RWPE2 (cell line): Measurements from ENCODE around the gene EZR.

Experiments used
- ATAC-seq: fragments of 200-7000 bp; cut with Tn5 transposase; 3 replicates; pipeline ENCODE4 v1.9.1; 2021; ENCODE audit warnings: low read depth
- DNase-seq: peaks from one replicate; pipeline ENCODE4 v3.0.0-alpha.2; 2020; ENCODE audit warnings: low spot score
- H3K27ac ChIP-seq: fragments of 450-650 bp; 2 replicates; pipeline ENCODE4 v1.5.1; 2017; ENCODE audit warnings: mild to moderate bottlenecking; ENCODE audit not compliant: poor library complexity, severe bottlenecking
- H3K27me3 ChIP-seq: fragments of 250-450 bp; sonication (Bioruptor Pico); 2 replicates; pipeline ENCODE4 v1.5.1; 2021; ENCODE audit warnings: mild to moderate bottlenecking, moderate library complexity; ENCODE audit not compliant: insufficient read depth, poor library complexity, severe bottlenecking
- H3K36me3 ChIP-seq: fragments of 250-450 bp; sonication (Bioruptor Pico); 2 replicates; pipeline ENCODE4 v1.5.1; 2020; ENCODE audit warnings: low read depth, mild to moderate bottlenecking, moderate library complexity
- H3K4me1 ChIP-seq: fragments of 250-450 bp; sonication (Bioruptor Pico); 2 replicates; pipeline ENCODE4 v1.5.1; 2021; ENCODE audit warnings: mild to moderate bottlenecking, moderate library complexity; ENCODE audit not compliant: insufficient read depth, poor library complexity, severe bottlenecking
- H3K4me3 ChIP-seq: fragments of 250-450 bp; sonication (Bioruptor Pico); 2 replicates; pipeline ENCODE4 v1.5.1; 2021; ENCODE audit warnings: mild to moderate bottlenecking, moderate library complexity; ENCODE audit not compliant: severe bottlenecking
- H3K9me3 ChIP-seq: fragments of 250-450 bp; sonication (Bioruptor Pico); 2 replicates; pipeline ENCODE4 v1.5.1; 2021; ENCODE audit warnings: mild to moderate bottlenecking, moderate library complexity; ENCODE audit not compliant: severe bottlenecking
- TF ChIP-seq, protein P1 (sequence below): fragments of 450-650 bp; IDR thresholded peaks from one replicate; pipeline ENCODE4 v1.5.1; 2017; ENCODE audit warnings: mild to moderate bottlenecking, moderate library complexity; ENCODE audit not compliant: poor library complexity, severe bottlenecking

The EZR gene

DNA sequence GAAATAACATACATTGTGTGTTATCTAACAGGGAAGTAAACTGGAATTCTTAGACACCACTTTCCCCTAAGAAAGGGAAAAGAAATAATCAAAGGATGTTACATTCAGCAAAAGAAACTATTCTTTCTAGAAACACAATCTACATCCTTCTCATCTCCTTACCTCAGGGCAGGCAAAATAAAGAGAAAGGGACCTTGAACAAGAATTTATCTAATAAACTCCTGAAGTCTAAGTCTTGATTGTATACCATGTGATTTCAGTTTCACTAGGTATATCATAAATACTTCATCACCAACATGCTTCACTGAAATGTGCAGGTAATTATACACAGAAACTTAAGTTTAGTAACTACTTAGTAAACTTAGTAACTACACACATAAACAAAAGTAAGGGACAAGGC is 15.0 kb downstream of the EZR start:
- no peaks in the 10 kb centered on the region for H3K9me3 ChIP-seq
- peaks cover 72% of the 10 kb centered on the region for H3K36me3 ChIP-seq
- DNase-seq (no peak), ATAC-seq (no peak)
- peak overlapping the region; percentile 67 for H3K27ac ChIP-seq
- H3K4me3 ChIP-seq = no peak overlapping the region
- TF ChIP-seq, protein P1, sequence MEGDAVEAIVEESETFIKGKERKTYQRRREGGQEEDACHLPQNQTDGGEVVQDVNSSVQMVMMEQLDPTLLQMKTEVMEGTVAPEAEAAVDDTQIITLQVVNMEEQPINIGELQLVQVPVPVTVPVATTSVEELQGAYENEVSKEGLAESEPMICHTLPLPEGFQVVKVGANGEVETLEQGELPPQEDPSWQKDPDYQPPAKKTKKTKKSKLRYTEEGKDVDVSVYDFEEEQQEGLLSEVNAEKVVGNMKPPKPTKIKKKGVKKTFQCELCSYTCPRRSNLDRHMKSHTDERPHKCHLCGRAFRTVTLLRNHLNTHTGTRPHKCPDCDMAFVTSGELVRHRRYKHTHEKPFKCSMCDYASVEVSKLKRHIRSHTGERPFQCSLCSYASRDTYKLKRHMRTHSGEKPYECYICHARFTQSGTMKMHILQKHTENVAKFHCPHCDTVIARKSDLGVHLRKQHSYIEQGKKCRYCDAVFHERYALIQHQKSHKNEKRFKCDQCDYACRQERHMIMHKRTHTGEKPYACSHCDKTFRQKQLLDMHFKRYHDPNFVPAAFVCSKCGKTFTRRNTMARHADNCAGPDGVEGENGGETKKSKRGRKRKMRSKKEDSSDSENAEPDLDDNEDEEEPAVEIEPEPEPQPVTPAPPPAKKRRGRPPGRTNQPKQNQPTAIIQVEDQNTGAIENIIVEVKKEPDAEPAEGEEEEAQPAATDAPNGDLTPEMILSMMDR = no peak
- H3K27me3 ChIP-seq = no peaks in the 10 kb centered on the region
- peaks cover 87% of the 10 kb centered on the region for H3K4me1 ChIP-seq

DNA sequence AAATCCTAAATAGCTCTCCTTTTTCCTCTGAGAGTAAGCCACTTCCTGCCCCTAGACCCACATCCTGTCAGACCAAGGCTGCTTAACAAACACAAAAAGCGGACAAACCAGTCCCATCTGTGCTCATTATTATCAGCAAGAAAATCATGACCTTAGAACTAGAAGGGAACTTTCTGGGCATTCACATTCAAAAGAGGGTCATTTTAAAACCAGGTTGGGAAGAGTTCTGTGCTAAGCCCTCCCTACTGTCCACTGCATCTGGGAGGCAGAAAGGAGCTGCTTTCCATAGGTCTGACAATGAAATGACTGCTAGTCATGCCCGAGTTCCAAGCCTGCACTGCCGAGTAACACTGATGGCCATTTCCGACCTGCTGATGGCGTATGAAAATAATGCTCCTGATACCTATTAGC is 15.4 kb downstream of the EZR start:
- DNase-seq (no peak), ATAC-seq (peak; percentile 65)
- Histone ChIP-seq H3K4me3 (no peak overlapping the region), H3K27me3 (no peaks in the 10 kb centered on the region), H3K27ac (peak overlapping the region; percentile 67), H3K36me3 (peaks cover 72% of the 10 kb centered on the region), H3K9me3 (no peaks in the 10 kb centered on the region), H3K4me1 (peaks cover 87% of the 10 kb centered on the region)
- TF ChIP-seq, protein P1 = no peak

DNA sequence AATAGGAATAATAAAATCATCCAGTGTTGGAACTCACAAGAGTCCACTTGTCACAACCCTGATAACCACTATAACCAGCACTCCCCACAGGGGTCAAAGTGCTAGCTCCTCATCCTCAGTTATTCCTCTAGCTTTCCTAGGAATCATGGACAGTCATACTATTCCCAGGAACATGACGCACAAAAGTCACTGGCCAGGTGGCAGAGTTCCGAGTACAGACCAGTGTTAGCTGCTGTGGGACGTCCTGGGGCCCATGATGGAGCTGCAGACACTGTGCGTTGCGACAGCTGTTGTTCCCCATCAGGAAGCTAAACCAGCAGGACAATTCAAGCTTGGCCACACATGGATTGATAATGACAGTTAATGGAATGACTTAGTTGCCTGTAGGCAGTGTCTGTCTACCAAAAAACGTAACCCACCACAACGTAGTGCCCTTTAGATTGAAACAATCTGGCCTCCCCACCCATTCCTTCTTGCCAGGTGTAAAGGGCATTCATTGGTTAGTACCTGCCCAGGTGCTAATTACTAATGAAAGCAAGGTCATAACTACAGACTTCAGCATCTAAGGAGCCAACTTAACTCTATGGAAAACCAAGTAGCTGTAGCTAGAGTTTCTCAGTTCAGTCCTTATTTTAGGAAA is 17.4 kb downstream of the EZR start:
- ATAC-seq = no peak
- Histone ChIP-seq H3K4me3 (no peak overlapping the region), H3K27ac (peak overlapping the region; percentile 23), H3K4me1 (peaks cover 80% of the 10 kb centered on the region), H3K36me3 (peaks cover 64% of the 10 kb centered on the region), H3K27me3 (no peaks in the 10 kb centered on the region), H3K9me3 (no peaks in the 10 kb centered on the region)
- no peak for DNase-seq
- TF ChIP-seq, protein P1 = no peak

DNA sequence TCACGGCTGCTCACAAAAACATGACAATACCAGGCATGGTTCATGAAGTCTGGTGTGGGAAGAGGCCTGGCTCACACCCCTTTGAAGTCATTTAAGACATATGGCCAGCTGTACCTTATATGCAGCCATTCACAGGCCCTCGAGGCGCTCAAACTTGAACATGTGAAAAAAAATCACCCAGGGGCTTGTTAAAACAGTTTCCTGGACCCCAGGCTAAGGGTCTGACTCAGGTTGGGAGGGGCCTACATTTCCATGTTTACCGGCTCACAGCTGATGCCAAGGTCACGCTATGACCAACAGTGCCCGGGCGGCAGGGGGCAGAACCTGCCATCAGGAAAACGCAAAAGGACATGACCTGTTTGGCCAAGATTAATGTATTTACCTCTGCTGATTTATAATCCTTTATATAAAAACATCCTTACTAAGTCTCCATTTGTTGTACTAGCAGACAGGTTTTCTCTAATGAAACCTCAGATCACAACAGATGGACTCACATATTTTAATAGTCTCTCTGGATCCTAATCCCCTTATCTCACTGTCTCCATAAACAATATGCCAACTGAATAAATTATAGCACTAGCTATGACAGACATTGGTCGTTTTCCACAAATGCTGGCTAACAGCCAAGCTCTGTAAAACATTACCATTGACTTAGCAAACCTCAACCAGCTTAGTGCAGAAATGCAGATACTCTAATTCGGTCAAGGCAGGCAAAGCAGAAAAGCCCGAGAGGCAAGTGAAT is 19.9 kb downstream of the EZR start:
- DNase-seq (no peak), ATAC-seq (peak; percentile 47)
- no peaks in the 10 kb centered on the region for H3K9me3 ChIP-seq
- peaks cover 81% of the 10 kb centered on the region for H3K4me1 ChIP-seq
- H3K27me3 ChIP-seq = no peaks in the 10 kb centered on the region
- peaks cover 70% of the 10 kb centered on the region for H3K36me3 ChIP-seq
- TF ChIP-seq, protein P1 = peak; percentile 35
- no peak overlapping the region for H3K4me3 ChIP-seq
- H3K27ac ChIP-seq = peak overlapping the region; percentile 41

DNA sequence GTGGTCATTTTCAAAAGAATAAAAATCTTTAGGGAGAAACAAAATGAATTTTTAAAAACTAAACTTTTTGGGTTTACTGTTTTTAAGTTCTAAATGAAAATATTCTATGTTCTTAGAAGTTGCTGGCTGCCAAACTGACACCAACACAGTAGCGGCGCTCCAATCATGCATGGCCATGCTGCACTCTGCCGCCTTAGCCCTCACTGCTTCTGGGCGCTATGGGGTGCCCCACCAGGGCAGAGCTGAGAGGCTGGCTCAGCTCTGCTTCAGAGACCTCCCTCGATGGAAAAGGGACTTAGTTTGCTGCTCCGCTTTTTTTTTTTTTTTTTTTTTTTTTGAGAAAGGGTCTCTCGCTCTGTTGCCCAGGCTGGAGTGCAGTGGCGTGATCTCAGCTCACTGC is 20.9 kb downstream of the EZR start:
- peaks cover 82% of the 10 kb centered on the region for H3K4me1 ChIP-seq
- H3K36me3 ChIP-seq = peaks cover 78% of the 10 kb centered on the region
- ATAC-seq = no peak

More for the DNA sequence above, 20.9 kb downstream of the EZR start:
- Histone ChIP-seq H3K27me3 (no peaks in the 10 kb centered on the region), H3K4me3 (no peak overlapping the region), H3K9me3 (no peaks in the 10 kb centered on the region), H3K27ac (peak overlapping the region; percentile 41)
- DNase-seq = no peak
- TF ChIP-seq, protein P1 = no peak
